Gastrocnemius medialis (tissue), 4 donors: ENCODE data around the gene VPS4A. TPM values are rescaled to one million over a fixed set of nuclear protein-coding genes. Genes with fewer than 3 reads are reported as not detected.

ENCODE experiments used
- ATAC-seq, 2 donors: fragments of 150-250 bp; one replicate each; pipeline ENCODE4 v1.9.1; 2016
- DNase-seq, 2 donors: peaks; one replicate each; pipeline ENCODE4 v3.0.0-alpha.2; 2019
- H3K27ac ChIP-seq, 4 donors: fragments of 200-600 bp; sonication (generic); 1 replicate in 1 of 4; 2 replicates in 3 of 4; pipeline ENCODE4 v1.5.1; 2016 to 2018; ENCODE audit warnings: mild to moderate bottlenecking in 2 of 4, moderate library complexity in 1 of 4
- H3K27me3 ChIP-seq, 3 donors: fragments of 200-600 bp; sonication (generic) in 2 of 3; 1 replicate in 1 of 3; 2 replicates in 2 of 3; pipeline versions ENCODE4 v1.5.1 to v1.6.0; 2016 to 2019; ENCODE audit warnings: mild to moderate bottlenecking in 1 of 3, moderate library complexity in 1 of 3
- H3K36me3 ChIP-seq, 2 donors: fragments of 200-600 bp; sonication (generic) in 1 of 2; one replicate each; pipeline ENCODE4 v1.5.1; 2017 to 2018
- H3K4me1 ChIP-seq, 2 donors: fragments of 200-600 bp; sonication (generic) in 1 of 2; one replicate each; pipeline ENCODE4 v1.5.1; 2016 to 2017; ENCODE audit warnings: mild to moderate bottlenecking in 2 of 2
- H3K4me3 ChIP-seq, 4 donors: fragments of 200-600 bp; sonication (generic) in 3 of 4; 1 replicate in 1 of 4; 2 replicates in 3 of 4; pipeline ENCODE4 v1.5.1; 2016 to 2019; ENCODE audit warnings: mild to moderate bottlenecking in 2 of 4
- H3K9me3 ChIP-seq, 3 donors: fragments of 200-600 bp; sonication (generic) in 2 of 3; 1 replicate in 1 of 3; 2 replicates in 2 of 3; pipeline ENCODE4 v1.5.1; 2016 to 2019
- CTCF ChIP-seq, 5 experiments: fragments of 450-650 bp in 3 of 5; fragments of 200-600 bp in 2 of 5; sonication (generic) in 2 of 5; IDR thresholded peaks in 4 of 5; conservative IDR thresholded peaks in 1 of 5; 1 replicate in 4 of 5; 2 replicates in 1 of 5; pipeline ENCODE4 v1.5.1; 2016 to 2019; ENCODE audit warnings: antibody characterized with exemption in 5 of 5, mild to moderate bottlenecking in 3 of 5, moderate library complexity in 3 of 5
- POLR2A ChIP-seq, 2 donors: fragments of 450-650 bp; IDR thresholded peaks; one replicate each; pipeline ENCODE4 v1.6.1; 2017; ENCODE audit warnings: antibody characterized with exemption in 2 of 2, mild to moderate bottlenecking in 2 of 2, moderate library complexity in 2 of 2
- in situ Hi-C, 4 donors: fragments of 200-750 bp; cut with MboI; loops; one replicate each; pipeline versions ENCODE4 v1.15.0 to v1.8.0; 2017; ENCODE audit warnings: low sequenced_read_pairs in 4 of 4
- intact Hi-C: fragments of 100-400 bp; cut with DNase I; formaldehyde crosslinking; loops from one replicate; pipeline ENCODE4 v1.15.1; 2023; ENCODE audit warnings: low total_unique reads
- total RNA-seq, 4 donors: library from RNA; depleted of rRNA; stranded (reverse); fragments of >200 nt; gene quantifications; one replicate each; pipeline versions ENCODE4 v1.1.0 to v1.2.3, GENCODE V29; 2016

Gene VPS4A
- total RNA-seq, 4 donors from 2014 or later, result 53.3 to 112 (median 70.1) TPM

GRCh38 chr16:69364088-69364487, 52.9 kb downstream of the VPS4A start:
- no peaks in the 10 kb centered on the region for H3K4me1 ChIP-seq
- no peak overlapping the region for H3K4me3 ChIP-seq
- H3K27ac ChIP-seq, result no peak overlapping the region
- peaks cover 0 to 52% of the 10 kb centered on the region in 2 donors for H3K36me3 ChIP-seq
- H3K27me3 ChIP-seq, result no peaks in the 10 kb centered on the region
- no peak for ATAC-seq
- DNase-seq, result no peak
- H3K9me3 ChIP-seq, result no peaks in the 10 kb centered on the region
- no peak for TF ChIP-seq CTCF (IDR thresholded peaks at IDR 0.05 in 4 of 5, conservative IDR thresholded peaks at IDR 0.05 in 1 of 5)
- TF ChIP-seq POLR2A (IDR thresholded peaks at IDR 0.05), result no peak
- intact Hi-C loops (no loop called here), in situ Hi-C loops (no loop called here)

GRCh38 chr16:69365901-69366300, 54.8 kb downstream of the VPS4A start:
- in situ Hi-C loops, result no loop called here
- ATAC-seq (no peak), DNase-seq (no peak)
- intact Hi-C loops, result no loop called here
- no peak overlapping the region for H3K27ac ChIP-seq
- no peaks in the 10 kb centered on the region for H3K9me3 ChIP-seq
- H3K4me3 ChIP-seq, result no peak overlapping the region
- H3K27me3 ChIP-seq, result no peaks in the 10 kb centered on the region
- H3K36me3 ChIP-seq, result peaks cover 0 to 63% of the 10 kb centered on the region in 2 donors
- H3K4me1 ChIP-seq, result no peaks in the 10 kb centered on the region
- TF ChIP-seq POLR2A (IDR thresholded peaks at IDR 0.05) (no peak), CTCF (IDR thresholded peaks at IDR 0.05 in 4 of 5, conservative IDR thresholded peaks at IDR 0.05 in 1 of 5) (no peak)

GRCh38 chr16:69366431-69366830, 55.3 kb downstream of the VPS4A start:
- H3K27ac ChIP-seq, result no peak overlapping the region
- no peak for TF ChIP-seq POLR2A (IDR thresholded peaks at IDR 0.05)
- TF ChIP-seq CTCF (IDR thresholded peaks at IDR 0.05 in 4 of 5, conservative IDR thresholded peaks at IDR 0.05 in 1 of 5), result no peak
- H3K27me3 ChIP-seq, result no peaks in the 10 kb centered on the region
- H3K4me1 ChIP-seq, result no peaks in the 10 kb centered on the region
- H3K4me3 ChIP-seq, result no peak overlapping the region
- peaks cover 0 to 68% of the 10 kb centered on the region in 2 donors for H3K36me3 ChIP-seq
- intact Hi-C loops (no loop called here), in situ Hi-C loops (no loop called here)
- DNase-seq, result no peak
- no peak for ATAC-seq
- no peaks in the 10 kb centered on the region for H3K9me3 ChIP-seq

DNA sequence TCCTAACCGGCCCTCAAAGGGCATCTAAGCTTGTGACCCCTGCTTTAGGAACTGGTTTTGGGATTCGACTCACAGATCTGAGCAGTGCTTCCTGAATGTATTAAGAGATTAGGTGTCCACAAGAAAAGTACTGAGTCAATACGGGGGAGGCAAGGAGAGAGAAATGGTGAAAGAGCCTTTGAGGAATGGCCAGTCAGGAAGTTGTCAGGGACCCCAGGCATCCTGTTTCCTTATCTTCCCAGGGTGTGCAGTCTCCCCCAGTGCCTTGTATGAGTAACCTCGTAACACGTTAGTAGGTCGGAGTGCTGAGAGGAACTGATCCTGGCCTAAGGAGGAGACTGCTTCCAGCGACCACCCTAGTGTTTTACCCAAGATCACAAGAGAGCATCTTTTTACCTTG, 56.8 kb downstream of the VPS4A start:
- Histone ChIP-seq H3K36me3 (peaks cover 0 to 73% of the 10 kb centered on the region in 2 donors), H3K27ac (no peak overlapping the region), H3K9me3 (no peaks in the 10 kb centered on the region), H3K27me3 (no peaks in the 10 kb centered on the region), H3K4me1 (no peaks in the 10 kb centered on the region), H3K4me3 (no peak overlapping the region)
- intact Hi-C loops (no loop called here), in situ Hi-C loops (no loop called here)
- no peak for TF ChIP-seq CTCF (IDR thresholded peaks at IDR 0.05 in 4 of 5, conservative IDR thresholded peaks at IDR 0.05 in 1 of 5)
- no peak for TF ChIP-seq POLR2A (IDR thresholded peaks at IDR 0.05)
- no peak for DNase-seq
- no peak for ATAC-seq

GRCh38 chr16:69368866-69369265, 57.7 kb downstream of the VPS4A start:
- intact Hi-C loops (no loop called here), in situ Hi-C loops (no loop called here)
- H3K4me3 ChIP-seq, result no peak overlapping the region
- peaks cover 0 to 73% of the 10 kb centered on the region in 2 donors for H3K36me3 ChIP-seq
- no peak for ATAC-seq
- TF ChIP-seq POLR2A (IDR thresholded peaks at IDR 0.05) (no peak), CTCF (IDR thresholded peaks at IDR 0.05 in 4 of 5, conservative IDR thresholded peaks at IDR 0.05 in 1 of 5) (no peak)
- no peak overlapping the region for H3K27ac ChIP-seq
- no peaks in the 10 kb centered on the region for H3K27me3 ChIP-seq
- no peaks in the 10 kb centered on the region for H3K9me3 ChIP-seq
- no peak for DNase-seq
- no peaks in the 10 kb centered on the region for H3K4me1 ChIP-seq
